Germinal center (tissue), 1 donor: ENCODE data around the gene NUTM2A.
"Not testable (repeated sequence)": the region's sequence is repeated elsewhere in the genome, so short reads cannot be mapped to it uniquely, and the experiment has no call there.

Experiments
- DNase-seq: peaks from one replicate; pipeline ENCODE4 v3.0.0; 2012; ENCODE audit warnings: mixed read lengths, low spot score

NUTM2A gene, protein sequence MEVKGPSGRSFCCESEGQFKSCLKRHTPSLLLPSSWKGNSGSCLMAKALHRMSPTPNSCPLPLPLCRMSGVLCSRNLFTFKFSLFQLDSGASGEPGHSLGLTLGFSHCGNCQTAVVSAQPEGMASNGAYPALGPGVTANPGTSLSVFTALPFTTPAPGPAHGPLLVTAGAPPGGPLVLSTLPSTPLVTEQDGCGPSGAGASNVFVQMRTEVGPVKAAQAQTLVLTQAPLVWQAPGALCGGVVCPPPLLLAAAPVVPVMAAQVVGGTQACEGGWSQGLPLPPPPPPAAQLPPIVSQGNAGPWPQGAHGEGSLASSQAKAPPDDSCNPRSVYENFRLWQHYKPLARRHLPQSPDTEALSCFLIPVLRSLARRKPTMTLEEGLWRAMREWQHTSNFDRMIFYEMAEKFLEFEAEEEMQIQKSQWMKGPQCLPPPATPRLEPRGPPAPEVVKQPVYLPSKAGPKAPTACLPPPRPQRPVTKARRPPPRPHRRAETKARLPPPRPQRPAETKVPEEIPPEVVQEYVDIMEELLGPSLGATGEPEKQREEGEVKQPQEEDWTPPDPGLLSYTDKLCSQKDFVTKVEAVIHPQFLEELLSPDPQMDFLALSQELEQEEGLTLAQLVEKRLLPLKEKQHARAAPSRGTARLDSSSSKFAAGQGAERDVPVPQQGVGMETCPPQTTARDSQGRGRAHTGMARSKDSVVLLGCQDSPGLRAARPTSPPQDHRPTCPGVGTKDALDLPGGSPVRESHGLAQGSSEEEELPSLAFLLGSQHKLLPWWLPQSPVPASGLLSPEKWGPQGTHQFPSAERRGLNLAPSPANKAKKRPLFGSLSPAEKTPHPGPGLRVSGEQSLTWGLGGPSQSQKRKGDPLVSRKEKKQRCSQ

DNA sequence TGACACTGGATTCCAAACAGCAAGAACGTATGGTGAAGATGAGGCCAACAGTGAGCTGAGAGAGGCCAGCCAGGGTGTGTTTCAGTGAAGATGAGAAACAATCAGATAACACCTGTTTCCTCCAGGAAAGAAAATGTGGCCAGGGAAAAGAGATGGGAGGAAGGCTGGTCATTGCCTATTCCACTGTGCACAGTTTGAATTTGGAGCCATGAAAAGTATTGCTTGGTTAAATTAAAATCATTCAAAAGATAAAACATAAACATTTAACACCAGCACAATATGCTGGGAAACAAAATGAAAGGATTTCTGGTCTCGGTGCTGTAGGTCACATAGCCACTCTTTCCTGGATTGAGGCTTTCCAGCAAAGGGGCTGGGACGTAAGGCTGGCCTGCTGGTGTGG, at the start of gene NUTM2A:
Gene NUTM2A (plus strand): TSS at position 301 of the 400 bp plus-strand sequence. CDS start 383 bp downstream, outside the sequence.
- DNase-seq: not testable (repeated sequence)

DNA sequence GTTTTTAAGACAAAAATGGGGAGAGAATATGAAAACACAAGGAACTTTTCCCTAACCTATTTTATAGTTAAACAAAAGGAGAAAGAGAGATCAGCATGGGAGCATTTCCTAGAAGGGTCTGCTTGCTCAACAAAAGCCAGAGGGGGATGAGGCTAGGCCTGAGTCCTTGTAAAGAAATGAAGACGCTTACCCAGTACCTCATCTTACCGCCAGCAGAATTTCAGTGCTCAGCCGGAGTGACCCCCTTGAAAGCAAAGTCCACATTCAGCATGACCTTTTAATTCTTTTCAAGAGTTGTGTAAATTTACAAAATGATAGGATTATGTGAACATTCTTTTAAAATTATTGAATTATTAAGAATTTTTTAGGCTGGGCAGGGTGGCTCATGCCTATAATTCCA, 47.7 kb upstream of the NUTM2A start:
- not testable (repeated sequence) for DNase-seq

DNA sequence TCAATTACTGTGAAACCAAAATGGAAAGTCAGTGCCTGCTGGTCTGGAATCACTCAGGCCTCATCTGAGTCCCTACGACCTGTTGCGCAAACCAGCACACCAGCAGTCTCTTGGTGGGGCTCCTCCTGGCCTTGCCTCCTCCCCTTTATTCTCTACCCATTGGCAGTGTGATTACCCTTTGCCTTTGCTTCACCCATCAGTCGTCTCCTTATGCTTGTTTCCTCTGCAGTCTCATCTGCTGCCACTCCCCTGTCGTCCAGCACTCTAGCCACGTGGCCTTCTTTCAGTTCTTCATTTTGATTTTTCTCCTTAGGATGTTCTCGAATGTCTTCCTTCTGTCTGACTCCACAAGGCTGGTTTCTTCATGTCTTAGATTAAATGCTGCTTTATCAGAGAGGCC, 40.8 kb upstream of the NUTM2A start:
- peak; percentile 2 for DNase-seq

DNA sequence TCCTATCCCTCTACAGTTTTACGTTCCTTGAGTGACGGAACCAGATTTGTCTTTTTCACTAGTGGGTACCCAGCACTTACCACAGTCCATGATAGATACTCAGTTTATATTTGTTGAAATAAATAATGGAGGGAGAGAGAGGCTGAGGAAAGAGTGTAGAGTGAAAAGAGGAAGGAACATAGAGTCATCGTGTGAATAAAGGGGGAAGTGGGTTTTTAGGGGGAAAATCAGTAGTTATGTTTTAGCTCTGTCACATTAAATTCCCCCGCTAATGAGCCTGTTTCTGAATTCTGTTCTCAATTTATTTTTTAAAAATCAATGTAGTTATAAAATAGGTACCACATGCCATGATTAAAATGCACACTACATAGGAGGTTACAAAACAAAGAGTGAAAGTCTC, 39.2 kb upstream of the NUTM2A start:
- DNase-seq: not testable (repeated sequence)

DNA sequence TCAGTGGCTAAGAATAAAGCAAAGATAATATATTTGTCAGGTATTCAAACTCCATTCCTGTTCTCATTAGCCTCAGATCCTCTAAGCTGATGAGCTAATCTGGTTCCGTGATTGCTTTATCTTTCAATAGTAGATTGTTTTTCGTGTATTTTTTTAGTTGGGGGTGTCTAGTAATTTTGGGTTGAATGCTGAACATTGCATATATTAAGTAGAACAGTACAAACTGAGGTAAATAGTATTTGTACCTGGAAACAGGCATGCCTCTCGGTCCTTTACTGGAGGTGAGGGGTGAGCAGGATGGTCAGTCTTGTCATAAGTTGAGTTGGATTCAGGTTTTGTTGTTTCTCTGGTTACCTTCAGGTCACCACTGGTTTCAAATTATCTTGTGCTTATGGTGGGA, 37.7 kb upstream of the NUTM2A start:
- DNase-seq: not testable (repeated sequence)

DNA sequence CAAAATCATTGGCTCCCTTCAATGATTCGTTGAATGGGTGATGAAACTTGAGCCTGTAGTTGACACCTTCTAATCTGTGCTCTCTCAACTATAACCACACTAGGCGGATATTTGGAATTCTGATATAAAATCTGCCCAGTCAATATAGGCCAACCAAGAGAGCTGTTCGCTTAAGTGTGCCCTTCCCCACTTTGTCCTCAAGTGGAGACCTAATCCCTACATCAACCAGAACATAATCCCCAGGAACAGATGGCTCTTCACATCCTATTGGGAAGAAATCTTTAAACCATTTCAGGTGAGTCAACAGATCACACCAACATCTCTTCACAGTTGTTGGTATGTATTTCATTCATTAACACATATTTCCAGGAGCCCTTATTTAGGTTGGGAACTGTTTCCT, 33.4 kb upstream of the NUTM2A start:
- DNase-seq: not testable (repeated sequence)

DNA sequence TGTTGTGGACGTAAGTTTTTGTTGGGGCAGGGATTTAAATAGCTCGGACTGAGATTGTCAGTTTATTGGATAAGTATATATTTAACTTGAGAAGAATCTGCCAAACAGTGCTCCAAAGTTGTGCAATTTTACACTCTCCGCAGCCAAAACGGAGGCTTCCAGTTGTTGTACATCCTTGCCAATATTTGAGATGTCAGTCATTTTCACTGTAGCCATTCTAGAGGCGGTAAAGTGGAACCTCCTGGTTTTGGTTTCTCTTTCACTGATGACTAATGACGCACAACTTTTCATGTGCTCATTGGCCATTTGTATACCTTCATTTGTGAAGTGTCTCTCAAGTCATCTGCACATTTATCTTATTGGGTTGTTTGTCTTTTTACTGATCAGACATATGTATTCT, 24.3 kb upstream of the NUTM2A start:
- DNase-seq: peak; percentile 1

DNA sequence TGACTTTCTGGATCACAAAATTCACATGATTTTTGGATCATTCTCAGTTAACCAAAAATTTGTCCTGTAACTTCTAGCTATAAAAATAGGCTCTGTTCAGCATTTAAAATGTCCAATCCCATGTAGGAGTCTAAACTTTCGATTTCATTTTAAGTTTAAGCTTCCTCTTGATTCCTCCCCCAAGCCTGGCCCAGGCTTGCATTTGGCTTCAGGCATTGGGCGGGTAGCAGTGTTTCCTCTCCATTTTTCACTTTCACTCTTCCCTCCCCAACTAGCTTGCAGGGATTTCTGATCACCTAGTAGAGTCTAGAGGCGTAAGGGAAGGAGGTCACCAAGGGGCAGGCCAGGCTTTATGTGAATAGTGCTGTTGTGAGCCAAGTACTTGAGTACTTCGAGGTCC, 20.4 kb upstream of the NUTM2A start:
- not testable (repeated sequence) for DNase-seq

DNA sequence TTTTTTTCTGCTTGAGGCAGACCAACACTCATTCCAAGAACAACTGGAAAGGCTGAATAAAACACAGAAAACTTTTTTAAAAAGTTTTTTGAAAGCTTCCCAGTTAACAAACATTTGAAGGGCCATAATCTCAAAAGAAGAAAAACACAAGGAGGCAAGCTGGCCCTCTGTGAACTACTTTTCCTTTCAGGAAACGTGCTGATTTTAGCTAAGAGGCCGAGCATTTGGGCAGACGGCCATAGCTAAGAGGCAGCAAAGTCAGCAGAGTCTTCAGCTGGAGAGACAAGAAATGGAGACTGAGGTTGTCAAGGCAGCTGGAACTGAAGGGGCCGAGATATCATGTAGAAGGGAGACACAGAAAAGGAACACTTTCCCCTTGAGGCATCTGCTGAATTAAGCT, 18.3 kb upstream of the NUTM2A start:
- DNase-seq: not testable (repeated sequence)

DNA sequence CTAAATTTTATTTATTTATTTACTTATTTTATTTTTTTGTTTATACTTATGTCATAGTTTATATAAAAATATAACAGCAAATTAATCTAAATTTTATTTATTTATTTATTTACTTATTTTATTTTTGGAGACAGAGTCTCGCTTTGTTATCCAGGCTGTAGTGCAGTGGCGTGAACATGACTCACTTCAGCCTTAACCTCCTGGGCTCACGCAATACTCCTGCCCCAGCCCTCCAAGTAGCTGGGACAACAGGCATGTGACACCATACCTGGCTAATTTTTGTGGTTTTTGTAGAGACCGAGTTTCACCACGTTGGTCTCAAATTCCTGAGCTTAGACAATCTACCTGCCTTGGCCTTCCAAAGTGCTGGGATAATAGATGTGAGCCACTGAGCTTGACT, 14.9 kb upstream of the NUTM2A start:
- DNase-seq: not testable (repeated sequence)

DNA sequence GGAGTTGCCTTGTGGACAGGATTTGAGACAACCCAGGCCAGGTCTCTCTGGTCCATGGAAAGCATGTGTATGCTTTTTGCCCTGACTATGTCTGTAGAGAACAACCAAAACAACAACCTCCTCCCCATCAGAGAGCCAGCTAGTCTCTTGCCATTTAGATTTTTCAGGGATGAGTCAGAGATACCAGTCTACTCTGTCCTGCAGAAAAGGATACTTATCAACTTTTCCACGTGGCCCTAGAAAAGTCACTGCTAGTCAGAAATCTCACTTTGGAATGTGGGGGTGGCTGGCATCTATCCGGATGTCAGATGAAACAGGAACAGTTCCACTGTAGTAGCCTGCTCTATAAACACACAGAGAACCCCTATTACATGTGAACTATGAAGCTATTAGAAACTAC, 13.4 kb upstream of the NUTM2A start:
- DNase-seq: not testable (repeated sequence)

DNA sequence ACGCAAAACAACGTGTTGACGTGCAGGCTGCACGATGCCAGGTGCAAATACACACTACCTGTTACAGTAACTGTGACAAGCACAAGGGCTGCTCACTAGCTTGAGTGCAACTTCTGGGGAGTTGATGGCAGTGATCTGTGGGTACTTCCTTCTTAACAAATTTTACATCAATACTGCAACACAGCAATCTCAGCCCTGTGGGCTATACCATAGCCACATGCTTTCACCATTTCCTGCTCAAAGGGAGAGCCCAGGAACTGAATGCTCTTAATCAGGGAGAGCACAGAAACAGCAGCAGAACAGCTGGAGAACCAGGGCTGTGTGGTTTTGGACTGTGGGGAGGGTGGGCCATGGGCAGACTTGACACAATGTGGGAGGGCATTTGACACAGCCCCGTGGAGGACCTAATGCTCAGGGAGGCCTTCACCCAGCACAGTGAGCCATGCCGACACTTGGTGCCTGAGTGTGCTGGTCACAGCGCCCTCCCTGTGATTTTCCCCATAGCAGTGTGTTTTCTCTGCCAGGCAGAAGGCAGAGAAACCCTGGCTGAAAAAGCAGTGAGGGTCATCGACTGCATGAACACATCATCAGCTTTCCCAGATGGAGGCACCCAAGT, 12.0 kb upstream of the NUTM2A start:
- not testable (repeated sequence) for DNase-seq

DNA sequence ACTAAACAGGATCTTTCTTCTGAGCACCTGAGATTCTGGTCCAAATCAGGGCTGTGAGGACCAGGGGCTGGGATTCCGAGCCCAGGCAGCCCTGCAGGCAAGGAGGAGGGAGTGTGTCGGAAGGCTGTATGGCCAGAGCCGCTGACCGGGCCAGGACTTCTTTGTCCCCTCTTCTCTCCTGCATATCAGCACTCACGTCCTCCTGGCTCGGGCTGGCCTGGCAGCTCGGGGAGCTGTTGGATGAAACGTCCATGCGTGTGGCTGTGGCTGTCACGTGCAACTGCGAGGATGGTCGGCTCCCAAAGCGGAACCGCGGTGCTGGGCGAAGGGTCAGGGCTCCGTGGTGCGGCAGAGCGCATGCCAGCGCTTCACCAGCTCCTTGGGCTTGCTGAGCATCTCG, 11.4 kb upstream of the NUTM2A start:
- not testable (repeated sequence) for DNase-seq

DNA sequence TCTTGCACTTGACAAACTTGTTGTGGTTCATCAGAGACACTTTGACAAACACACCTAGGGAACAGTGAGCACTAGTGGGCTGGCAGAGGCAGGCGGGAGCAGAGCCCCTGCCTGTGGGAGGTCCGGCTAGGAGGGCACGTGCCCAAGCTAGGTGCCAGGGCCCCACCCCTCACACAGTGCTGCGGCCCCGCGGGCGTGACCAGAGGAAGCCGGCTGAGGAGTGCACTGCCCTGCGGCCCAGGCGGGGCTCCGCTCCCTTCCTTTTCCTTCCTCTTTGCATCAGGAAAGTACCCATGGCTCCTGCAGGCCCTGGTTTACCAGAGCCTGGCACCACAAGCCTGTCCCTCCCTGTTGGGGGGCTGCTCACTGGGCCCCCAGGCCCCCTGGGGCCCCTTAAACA, 9.1 kb upstream of the NUTM2A start:
- DNase-seq: not testable (repeated sequence)

DNA sequence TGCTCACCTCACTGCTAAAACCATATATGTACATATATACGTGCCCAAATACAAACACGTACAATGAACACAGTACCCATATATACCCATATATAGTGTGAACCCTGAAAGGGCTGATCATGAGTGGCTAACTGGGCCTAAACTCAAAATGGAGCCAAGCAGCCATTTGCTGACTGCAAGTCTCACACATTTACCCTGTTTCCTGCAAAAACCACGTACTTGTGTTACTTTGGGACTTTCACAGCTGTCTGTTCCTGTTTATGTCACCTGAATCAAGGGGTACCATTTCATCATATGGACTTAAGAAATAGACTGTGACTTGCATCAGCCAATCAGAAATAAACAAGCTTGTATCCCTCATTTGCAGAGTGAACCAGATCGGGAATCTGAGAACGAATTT, 5.9 kb upstream of the NUTM2A start:
- not testable (repeated sequence) for DNase-seq

DNA sequence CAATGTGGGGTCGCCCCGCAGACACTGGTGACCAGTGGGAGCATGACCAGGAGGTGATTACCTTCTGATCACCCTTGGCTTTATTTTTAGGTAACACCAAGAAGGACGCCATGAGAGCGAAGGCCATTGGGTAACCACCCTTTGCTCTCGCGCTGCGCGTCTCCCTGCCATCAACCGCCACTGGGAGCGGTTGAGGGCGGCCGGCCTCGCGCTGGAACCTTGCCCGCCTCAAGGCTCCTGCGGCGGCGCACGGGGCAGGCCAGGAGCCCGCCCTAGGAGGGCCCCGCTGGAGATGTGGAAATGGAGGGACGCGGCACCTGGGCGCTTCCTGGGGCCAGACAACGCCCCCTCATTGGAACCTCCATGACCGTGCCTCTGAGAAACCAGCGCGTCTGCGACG, 2.5 kb upstream of the NUTM2A start:
- not testable (repeated sequence) for DNase-seq

DNA sequence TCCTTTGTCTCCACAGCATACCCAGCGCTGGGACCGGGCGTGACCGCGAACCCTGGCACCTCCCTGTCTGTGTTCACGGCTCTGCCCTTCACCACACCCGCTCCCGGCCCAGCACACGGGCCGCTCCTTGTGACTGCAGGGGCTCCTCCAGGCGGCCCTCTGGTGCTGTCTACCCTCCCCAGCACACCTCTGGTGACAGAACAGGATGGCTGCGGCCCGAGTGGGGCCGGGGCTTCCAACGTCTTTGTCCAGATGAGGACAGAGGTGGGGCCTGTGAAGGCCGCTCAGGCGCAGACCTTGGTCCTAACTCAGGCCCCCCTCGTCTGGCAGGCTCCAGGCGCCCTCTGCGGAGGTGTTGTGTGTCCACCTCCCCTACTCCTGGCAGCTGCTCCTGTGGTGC, 3.0 kb downstream of the NUTM2A start:
- DNase-seq: not testable (repeated sequence)

DNA sequence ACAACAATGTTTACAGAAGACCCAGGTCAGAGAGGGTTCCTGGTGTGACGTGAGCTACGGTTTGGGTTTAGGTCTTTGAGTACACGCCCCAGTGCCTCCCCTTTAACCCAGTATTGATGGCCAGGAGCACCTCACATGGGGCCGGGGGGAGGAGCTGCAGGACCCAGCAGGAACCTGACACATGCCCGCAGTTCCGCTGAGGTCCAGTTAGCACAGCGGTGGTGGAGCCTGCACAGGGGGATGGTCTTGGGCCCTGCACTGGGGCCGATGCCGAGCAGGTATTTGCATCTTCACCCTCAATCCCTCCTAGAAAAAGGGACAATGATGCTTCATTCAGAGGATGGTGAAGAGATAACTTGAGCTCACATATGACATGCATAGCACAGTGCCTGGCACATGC, 4.0 kb downstream of the NUTM2A start:
- DNase-seq: not testable (repeated sequence)

DNA sequence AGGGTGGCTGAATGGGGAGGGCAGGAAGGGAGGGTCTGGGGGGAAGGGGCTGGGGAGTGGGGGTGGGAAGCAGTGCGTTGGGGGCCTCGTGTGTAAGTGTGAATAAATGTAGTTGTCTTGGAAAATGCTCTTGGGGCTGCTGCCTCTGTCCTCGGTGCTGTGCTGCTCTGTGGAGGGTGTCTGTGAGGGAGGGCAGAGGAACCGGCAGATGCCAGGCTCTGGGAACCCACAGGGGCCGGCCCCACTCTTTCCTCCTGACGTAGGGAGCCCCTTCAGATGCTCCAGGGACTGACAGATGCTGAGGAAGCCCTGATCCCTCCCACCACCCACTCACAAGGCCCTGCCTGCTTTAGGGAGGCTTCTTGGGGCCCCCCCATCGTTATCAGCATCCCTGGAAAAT, 9.6 kb downstream of the NUTM2A start:
- DNase-seq: not testable (repeated sequence)

DNA sequence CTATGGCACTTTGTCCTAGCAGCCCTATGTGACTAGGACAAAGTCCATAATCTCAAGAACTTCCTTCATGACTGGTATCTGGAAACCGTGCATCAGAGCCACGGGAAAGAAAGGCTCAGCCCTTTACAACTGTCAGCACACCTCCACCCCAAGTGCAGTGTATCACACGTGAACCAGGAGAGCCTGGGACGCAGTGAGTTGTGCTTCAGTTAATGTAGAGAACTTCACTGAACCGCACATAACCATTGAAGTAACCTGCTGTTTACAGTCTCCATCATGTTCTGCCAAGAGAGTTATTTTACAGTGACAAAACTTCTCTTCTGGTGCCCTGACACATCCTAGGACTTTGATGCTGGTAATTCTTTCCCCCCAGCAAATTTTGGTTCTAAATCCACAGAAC, 12.0 kb downstream of the NUTM2A start:
- DNase-seq: not testable (repeated sequence)

DNA sequence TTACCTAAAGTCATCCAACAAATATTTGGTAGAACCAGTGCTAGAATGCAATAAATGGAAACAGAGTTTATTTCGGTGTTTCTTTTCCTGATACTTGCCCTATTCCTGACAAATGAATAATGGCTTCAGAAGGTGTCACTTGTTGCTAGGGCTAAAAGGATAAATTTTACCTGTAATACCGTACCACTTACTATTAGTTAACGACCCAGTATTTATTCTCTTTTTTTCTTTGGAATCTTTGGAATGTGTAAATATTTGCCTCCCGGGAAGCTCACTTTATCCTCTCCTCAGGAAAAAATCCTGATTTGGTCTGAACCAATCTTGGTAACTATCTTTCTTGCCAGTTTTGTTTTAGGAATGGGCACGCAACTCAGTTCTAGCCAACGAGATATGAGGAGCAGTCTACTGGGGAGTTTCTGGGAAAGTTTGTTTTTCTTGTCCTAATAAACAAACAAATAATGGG, 14.1 kb downstream of the NUTM2A start:
- DNase-seq: not testable (repeated sequence)

DNA sequence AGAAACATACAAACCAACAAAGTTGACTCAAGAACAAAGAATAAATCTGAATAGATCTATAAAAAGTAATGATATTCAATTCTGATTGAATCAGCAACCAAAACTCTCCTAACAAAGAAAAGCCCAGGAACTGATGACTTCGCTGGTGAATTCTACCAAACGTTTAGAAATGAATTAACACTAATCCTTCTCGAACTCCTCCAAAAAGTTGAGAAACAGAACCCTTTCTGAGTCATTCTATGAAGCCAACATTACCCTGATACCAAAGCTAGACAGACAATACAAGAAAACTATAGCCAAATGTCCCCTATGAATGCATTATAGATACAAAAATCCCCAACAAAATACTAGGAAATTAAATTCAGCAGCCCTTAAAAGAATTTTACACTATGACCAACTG, 16.9 kb downstream of the NUTM2A start:
- DNase-seq: not testable (repeated sequence)
